OCI-LY3 (cell line): ENCODE results near the gene MRC1.

ENCODE experiments used
- EZH2phosphoT487 ChIP-seq: fragments of 200-600 bp; shearing (Covaris generic); IDR thresholded peaks from 2 replicates; pipeline ENCODE4 v1.6.1; 2018; ENCODE audit warnings: antibody characterized with exemption, mixed run types, low read depth
- TF ChIP-seq, protein P1 (sequence below): fragments of 200-600, 300-600 bp; sonication (generic); IDR thresholded peaks from 2 replicates; pipeline ENCODE4 v1.5.1; 2014; ENCODE audit warnings: antibody characterized with exemption, low read length, low read depth

DNA sequence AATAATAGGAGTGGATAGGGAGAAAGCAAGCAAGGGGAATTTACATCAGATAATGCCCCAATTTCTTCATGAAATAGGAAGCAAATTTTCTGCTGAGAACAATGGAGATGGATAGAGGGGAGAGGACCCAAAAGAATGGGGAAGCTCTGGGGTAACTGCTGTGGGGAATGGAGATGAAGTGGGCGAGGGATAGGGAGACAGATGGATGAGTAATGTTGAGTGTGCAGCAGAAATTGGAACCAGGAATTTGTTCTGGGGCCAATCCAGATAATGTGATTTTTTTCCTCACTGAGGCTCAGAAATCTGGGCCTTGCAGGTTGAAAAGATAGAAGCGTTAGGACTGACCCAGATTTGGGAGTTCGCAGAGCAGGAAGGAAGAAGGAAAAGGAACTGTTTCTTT is 24.5 kb upstream of the MRC1 start:
- TF ChIP-seq, protein P1, sequence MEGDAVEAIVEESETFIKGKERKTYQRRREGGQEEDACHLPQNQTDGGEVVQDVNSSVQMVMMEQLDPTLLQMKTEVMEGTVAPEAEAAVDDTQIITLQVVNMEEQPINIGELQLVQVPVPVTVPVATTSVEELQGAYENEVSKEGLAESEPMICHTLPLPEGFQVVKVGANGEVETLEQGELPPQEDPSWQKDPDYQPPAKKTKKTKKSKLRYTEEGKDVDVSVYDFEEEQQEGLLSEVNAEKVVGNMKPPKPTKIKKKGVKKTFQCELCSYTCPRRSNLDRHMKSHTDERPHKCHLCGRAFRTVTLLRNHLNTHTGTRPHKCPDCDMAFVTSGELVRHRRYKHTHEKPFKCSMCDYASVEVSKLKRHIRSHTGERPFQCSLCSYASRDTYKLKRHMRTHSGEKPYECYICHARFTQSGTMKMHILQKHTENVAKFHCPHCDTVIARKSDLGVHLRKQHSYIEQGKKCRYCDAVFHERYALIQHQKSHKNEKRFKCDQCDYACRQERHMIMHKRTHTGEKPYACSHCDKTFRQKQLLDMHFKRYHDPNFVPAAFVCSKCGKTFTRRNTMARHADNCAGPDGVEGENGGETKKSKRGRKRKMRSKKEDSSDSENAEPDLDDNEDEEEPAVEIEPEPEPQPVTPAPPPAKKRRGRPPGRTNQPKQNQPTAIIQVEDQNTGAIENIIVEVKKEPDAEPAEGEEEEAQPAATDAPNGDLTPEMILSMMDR = no peak
- no peak for TF ChIP-seq EZH2phosphoT487
